GM19240 (cell line): ENCODE measurements around the gene ARIH2.

Source experiments
- DNase-seq: peaks from one replicate; pipeline ENCODE4 v3.0.0; 2011; ENCODE audit warnings: low spot score; ENCODE audit not compliant: insufficient read length

ARIH2 gene

DNA sequence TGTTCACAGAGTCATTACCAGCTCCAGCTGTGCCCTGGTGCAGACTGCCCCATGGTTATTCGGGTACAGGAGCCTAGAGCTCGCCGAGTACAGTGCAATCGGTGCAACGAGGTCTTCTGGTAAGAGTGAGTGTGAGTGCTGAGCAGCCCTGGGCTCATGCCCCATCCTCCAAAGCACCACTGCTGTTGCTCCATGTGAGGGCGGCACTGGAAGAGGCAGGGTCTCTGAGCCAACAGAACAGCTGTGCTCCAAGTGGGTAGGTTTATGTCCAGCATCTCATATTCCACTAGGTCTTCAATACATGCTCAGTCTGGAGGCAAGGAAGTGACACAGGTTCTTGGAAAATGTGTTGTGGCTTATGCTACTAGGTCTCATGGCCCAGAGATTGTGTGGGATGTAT lies 51.9 kb downstream of the ARIH2 start:
- no peak for DNase-seq

- no peak for DNase-seq
These were observed 55.6 kb downstream of the ARIH2 start for GRCh38 chr3:48974076-48974864.

- DNase-seq: no peak
These were observed 60.8 kb downstream of the ARIH2 start for GRCh38 chr3:48979451-48979850.

- no peak for DNase-seq
These were observed 61.7 kb downstream of the ARIH2 start for GRCh38 chr3:48980295-48980694.

DNA sequence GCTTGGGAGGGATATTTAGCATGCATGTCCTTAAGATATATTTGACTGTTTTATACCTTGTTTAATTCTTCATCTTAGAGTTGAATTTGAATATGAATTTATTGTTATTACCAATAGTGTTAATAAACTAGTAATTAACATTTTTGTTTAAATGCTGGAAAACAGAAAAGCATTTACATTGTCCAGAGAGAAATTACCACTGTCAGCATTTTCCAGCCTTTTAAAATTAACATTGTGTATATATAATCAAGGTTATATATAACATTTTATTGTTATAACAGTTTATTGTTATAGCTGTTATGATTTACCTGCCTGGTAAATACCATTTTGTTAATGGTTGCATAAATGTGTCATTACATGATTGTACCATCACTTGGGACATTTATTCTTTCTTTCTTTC lies 63.4 kb downstream of the ARIH2 start:
- DNase-seq: no peak

DNA sequence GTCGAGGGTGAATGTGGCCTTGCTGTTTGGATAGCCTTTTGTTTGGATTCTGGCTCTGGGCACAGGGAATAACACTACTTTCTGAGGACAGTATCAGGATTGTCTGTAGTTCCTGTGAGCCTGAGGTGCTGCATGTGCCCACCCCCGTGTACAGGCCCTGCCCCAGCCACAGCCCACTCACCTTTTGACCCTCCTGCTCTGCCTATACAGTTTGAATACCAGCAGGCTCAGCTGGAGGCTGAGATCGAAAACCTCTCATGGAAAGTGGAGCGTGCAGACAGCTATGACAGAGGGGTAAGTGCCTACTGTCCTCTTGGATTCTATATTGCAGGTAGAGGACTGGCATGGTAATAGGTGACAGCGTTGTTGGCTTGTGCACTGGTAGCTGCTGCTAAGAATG lies 64.0 kb downstream of the ARIH2 start:
- no peak for DNase-seq

DNA sequence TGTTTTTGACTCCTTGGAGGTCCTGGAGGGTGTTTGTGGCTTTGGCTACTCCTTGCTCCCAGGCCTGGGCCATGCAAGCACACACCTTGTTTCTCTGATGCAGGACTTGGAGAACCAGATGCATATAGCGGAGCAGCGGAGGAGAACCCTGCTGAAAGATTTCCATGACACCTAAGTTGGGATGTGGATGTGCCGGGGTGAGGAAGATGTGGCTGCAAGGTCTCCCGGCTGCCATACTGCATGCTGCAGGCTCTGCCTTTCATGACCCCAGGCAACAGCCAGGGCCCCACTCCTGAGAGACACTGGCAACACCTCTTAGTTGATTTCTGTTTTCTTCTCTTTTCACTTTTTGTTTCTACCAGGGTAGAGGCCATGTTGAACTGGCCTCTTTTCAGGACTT lies 64.5 kb downstream of the ARIH2 start:
- DNase-seq: no peak

- no peak for DNase-seq
These were observed 66.0 kb downstream of the ARIH2 start for GRCh38 chr3:48984663-48985062.

DNA sequence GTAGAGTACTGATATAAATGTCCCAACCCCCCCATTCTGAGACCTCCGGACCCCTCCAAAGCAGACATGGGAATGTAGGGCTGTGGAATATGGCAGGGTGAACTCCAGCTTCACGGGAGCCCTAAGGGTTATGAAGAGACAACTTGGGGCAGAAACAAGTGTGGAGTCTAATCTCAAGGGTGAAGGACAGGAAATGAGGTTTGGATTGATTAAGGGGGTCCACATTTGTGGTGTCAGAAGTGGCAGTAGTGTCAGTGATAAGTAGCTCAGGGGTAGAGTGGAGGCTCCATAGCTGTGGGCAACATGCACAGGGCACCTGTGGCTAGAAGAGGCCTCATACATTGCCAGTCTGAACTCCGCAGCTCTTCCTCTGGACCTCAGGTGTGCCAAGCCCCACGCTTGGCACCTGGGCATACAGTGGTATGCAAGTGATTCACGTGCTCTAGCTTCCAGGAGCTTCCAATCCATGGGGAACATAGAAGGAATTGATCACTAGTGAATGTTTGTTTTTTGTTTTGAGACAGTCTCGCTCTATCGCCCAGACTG lies 67.3 kb downstream of the ARIH2 start:
- no peak for DNase-seq

DNA sequence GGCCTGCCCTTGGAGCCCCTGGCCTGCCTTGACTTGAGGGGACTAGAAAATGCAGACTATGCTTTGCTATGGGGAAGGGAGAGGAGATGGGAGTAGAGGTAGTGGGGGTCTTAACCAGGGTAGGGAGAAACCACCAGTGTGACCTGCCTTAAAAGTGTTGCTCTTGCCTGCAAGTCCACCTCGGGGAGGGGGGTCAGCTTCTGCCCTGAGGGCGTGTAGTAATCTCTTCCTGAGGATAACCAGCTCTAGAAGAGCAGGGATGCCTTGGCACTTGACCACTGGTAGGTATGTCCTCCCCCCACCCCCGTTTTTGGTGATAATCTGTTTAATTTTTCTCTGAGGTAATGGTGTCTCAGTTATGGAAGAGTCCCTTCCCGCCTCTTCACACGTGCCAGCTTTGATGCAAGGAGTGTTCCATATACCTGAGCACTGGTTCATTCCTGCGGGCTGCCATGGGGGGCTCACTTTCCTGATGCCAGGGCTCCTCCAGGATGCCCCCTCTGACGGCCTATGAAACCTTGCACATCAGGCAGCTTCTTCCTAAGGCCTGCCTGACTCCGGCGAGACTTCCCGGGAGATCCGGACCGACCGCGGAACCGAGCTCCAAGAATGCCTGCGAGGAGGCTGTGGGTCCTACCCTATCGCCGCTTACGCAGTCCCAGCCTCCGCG lies 70.6 kb downstream of the ARIH2 start:
- no peak for DNase-seq

DNA sequence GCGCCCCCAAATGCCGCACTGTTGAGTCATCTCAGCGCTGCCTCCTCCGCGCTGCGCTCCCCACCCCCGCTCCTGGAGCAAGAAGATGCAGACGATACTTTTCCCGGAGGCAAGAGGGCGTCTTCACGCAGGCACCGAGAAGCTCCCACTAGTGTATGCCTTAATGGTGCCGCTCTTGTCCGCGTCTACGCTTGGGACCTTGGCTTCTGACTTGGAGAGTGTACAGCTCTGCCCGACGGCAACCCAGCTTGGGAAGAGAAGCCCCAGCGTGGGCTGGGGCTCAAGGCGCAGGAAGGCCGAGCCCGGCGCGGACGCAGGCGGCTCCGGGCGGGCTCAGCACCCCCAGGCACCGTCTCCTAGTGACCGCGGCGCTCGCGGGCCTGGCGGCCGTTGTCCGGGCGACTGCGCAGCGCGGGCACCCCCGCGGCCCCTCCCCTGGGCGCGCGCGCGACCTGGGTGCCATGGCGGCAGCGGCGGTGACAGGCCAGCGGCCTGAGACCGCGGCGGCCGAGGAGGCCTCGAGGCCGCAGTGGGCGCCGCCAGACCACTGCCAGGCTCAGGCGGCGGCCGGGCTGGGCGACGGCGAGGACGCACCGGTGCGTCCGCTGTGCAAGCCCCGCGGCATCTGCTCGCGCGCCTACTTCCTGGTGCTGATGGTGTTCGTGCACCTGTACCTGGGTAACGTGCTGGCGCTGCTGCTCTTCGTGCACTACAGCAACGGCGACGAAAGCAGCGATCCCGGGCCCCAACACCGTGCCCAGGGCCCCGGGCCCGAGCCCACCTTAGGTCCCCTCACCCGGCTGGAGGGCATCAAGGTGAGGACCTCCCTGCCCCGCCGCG lies 71.4 kb downstream of the ARIH2 start, which contains the start of gene P4HTM:
Gene P4HTM, plus strand, starts transcription at position 446 of the 840 bp plus-strand sequence. Its CDS starts 16 bp downstream, at position 462.
- no peak for DNase-seq

GRCh38 chr3:48990636-48991469 lies 72.2 kb downstream of the ARIH2 start:
- no peak for DNase-seq

DNA sequence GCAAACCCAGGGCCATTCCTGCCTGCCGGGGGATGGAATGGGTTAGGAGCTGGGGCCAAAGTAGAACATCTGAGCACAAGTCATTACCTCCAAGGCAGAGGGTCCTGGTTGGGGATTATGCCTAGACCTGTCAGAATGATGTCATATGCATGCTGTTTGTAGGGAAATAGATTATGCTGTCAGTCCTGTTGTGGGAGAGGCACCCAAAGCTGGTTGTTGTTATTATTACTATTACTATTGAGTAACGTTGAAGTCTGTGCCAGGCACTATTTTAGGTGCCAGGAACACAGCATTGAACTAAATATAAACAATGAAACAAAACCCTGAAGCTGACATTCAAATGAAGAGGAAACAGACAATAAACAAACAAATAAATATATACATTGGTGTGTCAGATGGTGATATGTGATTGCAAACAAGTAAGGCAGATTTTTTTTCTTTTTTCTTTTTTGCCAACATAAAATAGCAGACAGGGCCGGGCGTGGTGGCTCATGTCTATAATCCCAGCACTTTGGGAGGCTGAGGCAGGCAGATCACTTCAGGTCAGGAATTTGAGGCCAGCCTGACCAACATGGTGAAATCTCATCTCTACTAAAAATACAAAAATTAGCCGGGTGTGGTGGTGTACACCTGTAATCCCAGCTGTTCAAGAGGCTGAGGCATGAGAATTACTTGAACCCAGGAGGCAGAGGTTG lies 73.4 kb downstream of the ARIH2 start:
- DNase-seq: no peak

- DNase-seq: no peak
These were observed 75.2 kb downstream of the ARIH2 start for GRCh38 chr3:48993834-48994233.

DNA sequence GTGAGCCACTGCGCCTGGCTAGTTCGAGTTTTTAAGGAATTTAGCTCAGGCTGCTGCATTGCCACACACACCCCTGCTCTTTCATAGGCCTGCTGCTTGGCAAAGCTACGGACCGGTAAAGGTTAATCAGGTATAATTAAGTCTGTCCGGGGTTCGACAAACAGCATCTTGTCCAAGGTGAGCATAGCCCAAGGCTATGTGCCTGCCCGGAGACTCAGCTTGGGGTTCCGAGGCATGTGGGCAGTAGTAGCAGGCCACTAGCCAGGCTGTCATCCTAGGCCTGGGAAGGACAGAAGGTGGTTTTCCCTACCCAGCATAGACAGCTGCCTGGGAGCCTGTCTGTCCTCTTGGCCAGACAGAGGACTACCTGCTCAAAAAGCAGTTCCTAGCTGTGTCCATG lies 78.0 kb downstream of the ARIH2 start:
- DNase-seq: no peak

- DNase-seq: no peak
These were observed 78.5 kb downstream of the ARIH2 start for GRCh38 chr3:48997102-48997635.

- DNase-seq: no peak
These were observed 79.3 kb downstream of the ARIH2 start for GRCh38 chr3:48997714-48998637.

DNA sequence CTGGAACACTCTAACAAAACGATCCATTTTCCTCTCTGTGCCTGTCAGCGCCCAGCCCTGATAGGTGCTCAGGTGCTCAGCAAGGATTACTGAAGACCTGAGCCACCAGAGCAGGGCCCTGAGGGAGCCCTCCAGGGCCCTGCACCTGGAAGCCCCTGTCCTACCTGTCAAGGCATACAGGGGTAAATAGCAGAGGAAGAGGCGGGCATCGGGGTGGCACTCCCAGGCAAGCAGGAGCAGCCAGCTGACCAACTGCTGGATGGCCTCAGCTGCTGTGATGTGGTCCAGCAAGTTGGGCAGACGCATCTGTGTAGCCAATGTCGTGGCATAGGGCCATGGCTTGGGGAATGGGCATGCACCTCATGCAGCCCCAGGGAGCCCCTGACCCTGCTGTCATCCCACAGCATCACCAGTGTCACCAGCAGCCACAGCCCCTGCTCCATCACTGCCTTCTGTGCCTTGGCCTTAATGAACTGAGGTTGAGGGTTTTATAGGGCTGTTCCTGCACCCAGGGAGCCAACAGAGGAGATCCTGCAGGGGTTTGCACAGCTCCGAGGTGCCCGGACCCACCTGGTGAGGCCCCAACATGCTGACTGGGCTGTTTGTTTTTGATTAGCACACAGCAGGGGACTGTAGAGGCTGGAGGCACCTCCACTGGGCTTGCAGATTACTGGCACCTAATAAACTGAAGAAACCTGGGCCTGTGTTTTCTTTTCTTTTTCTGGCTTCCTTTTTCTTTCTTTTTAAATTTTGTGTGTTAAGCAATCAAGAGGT lies 80.6 kb downstream of the ARIH2 start:
- DNase-seq: no peak
